GF-D8 (cell line): ENCODE measurements around the gene HGD.
"Not testable (repeated sequence)": the region's sequence is repeated elsewhere in the genome, so short reads cannot be mapped to it uniquely, and the experiment has no call there.

Source experiments
- DNase-seq: peaks from one replicate; lab custom pipeline; 2025; lab: John Stamatoyannopoulos, UW

Gene HGD

GRCh38 chr3:120682095-120682681, at the start of gene HGD:
Gene HGD, minus strand, starts transcription at chr3:120682239. Its CDS starts 128 bp downstream, at chr3:120682111.
- peak; percentile 35 for DNase-seq

- no peak for DNase-seq
These were observed 48.8 kb upstream of the HGD start for GRCh38 chr3:120730576-120731542.

GRCh38 chr3:120726791-120727190, 44.8 kb upstream of the HGD start:
- DNase-seq = no peak

- DNase-seq = not testable (repeated sequence)
These were observed 37.3 kb upstream of the HGD start for GRCh38 chr3:120719167-120719834.

GRCh38 chr3:120713262-120713661, 31.2 kb upstream of the HGD start:
- no peak for DNase-seq

- no peak for DNase-seq
These were observed 28.3 kb upstream of the HGD start for GRCh38 chr3:120710369-120710768.

GRCh38 chr3:120708408-120708807, 26.4 kb upstream of the HGD start:
- DNase-seq = no peak

GRCh38 chr3:120706950-120707349, 24.9 kb upstream of the HGD start:
- no peak for DNase-seq

- no peak for DNase-seq
These were observed 24.0 kb upstream of the HGD start for GRCh38 chr3:120705884-120706582.

GRCh38 chr3:120699333-120699732, 17.3 kb upstream of the HGD start:
- DNase-seq = no peak

GRCh38 chr3:120693439-120694171, 11.6 kb upstream of the HGD start:
- no peak for DNase-seq

- DNase-seq = no peak
These were observed 7.4 kb upstream of the HGD start for GRCh38 chr3:120689395-120689794.

GRCh38 chr3:120688121-120688520, 6.1 kb upstream of the HGD start:
- no peak for DNase-seq

GRCh38 chr3:120685411-120685810, 3.4 kb upstream of the HGD start:
- no peak for DNase-seq

- DNase-seq = no peak
These were observed 2.9 kb upstream of the HGD start for GRCh38 chr3:120684896-120685295.

- no peak for DNase-seq
These were observed 1.7 kb upstream of the HGD start for GRCh38 chr3:120683671-120684301.

GRCh38 chr3:120683213-120683612, 1.2 kb upstream of the HGD start:
- DNase-seq = no peak

- no peak for DNase-seq
These were observed 467 bp downstream of the HGD start for GRCh38 chr3:120681506-120682038.

GRCh38 chr3:120681018-120681417, 1.0 kb downstream of the HGD start:
- DNase-seq = no peak

- no peak for DNase-seq
These were observed 1.7 kb downstream of the HGD start for GRCh38 chr3:120680193-120680894.
